ENCODE measurements around the gene PRELID2. TPM values are rescaled to one million over a fixed set of nuclear protein-coding genes. Genes with fewer than 3 reads are reported as not detected.

Gene PRELID2
- total RNA-seq, 4 donors from 2014 or later = 9.3 to 19.4 (median 15.7) TPM

GRCh38 chr5:145791866-145792265, 43.3 kb downstream of the PRELID2 start:
- TF ChIP-seq CTCF (IDR thresholded peaks at IDR 0.05; ENCODE audit: low read depth) = no peak

- TF ChIP-seq CTCF (IDR thresholded peaks at IDR 0.05; ENCODE audit: low read depth) = no peak
These were observed 47.1 kb downstream of the PRELID2 start for GRCh38 chr5:145787996-145788395.

- no peak for TF ChIP-seq CTCF (IDR thresholded peaks at IDR 0.05; ENCODE audit: low read depth)
These were observed 47.6 kb downstream of the PRELID2 start for GRCh38 chr5:145787507-145787906.

GRCh38 chr5:145787001-145787400, 48.1 kb downstream of the PRELID2 start:
- TF ChIP-seq CTCF (IDR thresholded peaks at IDR 0.05; ENCODE audit: low read depth) = no peak

GRCh38 chr5:145780982-145781381, 54.2 kb downstream of the PRELID2 start:
- no peak for TF ChIP-seq CTCF (IDR thresholded peaks at IDR 0.05; ENCODE audit: low read depth)

GRCh38 chr5:145778144-145778900, 56.8 kb downstream of the PRELID2 start:
- no peak for TF ChIP-seq CTCF (IDR thresholded peaks at IDR 0.05; ENCODE audit: low read depth)

GRCh38 chr5:145777445-145778063, 57.6 kb downstream of the PRELID2 start:
- TF ChIP-seq CTCF (IDR thresholded peaks at IDR 0.05; ENCODE audit: low read depth) = no peak
